ENCODE data around the gene SHISA4.

DNA sequence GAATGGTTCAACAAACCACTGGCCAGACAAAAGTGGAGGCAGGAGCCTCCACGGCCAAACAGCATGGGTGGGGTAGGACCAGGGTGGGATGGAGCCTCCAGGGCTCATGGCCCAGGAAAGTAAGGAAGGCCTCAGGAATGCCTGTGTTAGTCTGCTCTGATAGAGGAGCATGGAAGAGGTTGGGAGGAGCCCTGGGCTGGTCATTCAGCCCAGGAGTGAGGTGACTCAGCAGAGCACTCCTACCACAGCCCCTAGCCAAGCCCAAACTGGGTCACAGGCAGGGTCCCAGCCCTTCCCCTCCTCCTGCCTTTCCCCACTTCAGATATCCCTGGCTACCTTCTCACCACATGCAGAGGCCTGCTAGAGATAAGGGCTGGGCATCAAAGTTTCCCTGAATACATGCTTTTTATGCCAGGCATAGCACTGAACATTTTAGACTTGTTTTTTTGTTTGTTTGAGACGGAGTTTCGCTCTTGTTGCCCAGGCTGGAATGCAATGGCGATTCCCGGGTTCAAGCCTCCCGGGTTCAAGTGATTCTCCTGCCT lies 3.1 kb upstream of the SHISA4 start:
- TF ChIP-seq, protein P1, sequence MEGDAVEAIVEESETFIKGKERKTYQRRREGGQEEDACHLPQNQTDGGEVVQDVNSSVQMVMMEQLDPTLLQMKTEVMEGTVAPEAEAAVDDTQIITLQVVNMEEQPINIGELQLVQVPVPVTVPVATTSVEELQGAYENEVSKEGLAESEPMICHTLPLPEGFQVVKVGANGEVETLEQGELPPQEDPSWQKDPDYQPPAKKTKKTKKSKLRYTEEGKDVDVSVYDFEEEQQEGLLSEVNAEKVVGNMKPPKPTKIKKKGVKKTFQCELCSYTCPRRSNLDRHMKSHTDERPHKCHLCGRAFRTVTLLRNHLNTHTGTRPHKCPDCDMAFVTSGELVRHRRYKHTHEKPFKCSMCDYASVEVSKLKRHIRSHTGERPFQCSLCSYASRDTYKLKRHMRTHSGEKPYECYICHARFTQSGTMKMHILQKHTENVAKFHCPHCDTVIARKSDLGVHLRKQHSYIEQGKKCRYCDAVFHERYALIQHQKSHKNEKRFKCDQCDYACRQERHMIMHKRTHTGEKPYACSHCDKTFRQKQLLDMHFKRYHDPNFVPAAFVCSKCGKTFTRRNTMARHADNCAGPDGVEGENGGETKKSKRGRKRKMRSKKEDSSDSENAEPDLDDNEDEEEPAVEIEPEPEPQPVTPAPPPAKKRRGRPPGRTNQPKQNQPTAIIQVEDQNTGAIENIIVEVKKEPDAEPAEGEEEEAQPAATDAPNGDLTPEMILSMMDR (tag by site-specific recombination; IDR thresholded peaks at IDR 0.05), result no peak
- no peak for TF ChIP-seq YY1 (tag by site-specific recombination; IDR thresholded peaks at IDR 0.05)
- no peak for TF ChIP-seq ZNF354C (tag by site-specific recombination; IDR thresholded peaks at IDR 0.05; ENCODE audit: borderline replicate concordance, low read depth)
- no peak for TF ChIP-seq ZNF510 (tag by site-specific recombination; IDR thresholded peaks at IDR 0.05; ENCODE audit: insufficient replicate concordance)
- TF ChIP-seq, protein P2, sequence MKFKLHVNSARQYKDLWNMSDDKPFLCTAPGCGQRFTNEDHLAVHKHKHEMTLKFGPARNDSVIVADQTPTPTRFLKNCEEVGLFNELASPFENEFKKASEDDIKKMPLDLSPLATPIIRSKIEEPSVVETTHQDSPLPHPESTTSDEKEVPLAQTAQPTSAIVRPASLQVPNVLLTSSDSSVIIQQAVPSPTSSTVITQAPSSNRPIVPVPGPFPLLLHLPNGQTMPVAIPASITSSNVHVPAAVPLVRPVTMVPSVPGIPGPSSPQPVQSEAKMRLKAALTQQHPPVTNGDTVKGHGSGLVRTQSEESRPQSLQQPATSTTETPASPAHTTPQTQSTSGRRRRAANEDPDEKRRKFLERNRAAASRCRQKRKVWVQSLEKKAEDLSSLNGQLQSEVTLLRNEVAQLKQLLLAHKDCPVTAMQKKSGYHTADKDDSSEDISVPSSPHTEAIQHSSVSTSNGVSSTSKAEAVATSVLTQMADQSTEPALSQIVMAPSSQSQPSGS (tag by site-specific recombination; IDR thresholded peaks at IDR 0.05; ENCODE audit: low read depth), result no peak
- TF ChIP-seq ZNF768 (tag by site-specific recombination; IDR thresholded peaks at IDR 0.05), result no peak
- no peak for TF ChIP-seq ZNF792 (tag by site-specific recombination; IDR thresholded peaks at IDR 0.05)
- no peak for TF ChIP-seq ZNF549 (tag by site-specific recombination; IDR thresholded peaks at IDR 0.05)
- no peak for TF ChIP-seq SP2 (tag by site-specific recombination; IDR thresholded peaks at IDR 0.05)
- no peak for TF ChIP-seq ZNF830 (tag by site-specific recombination; IDR thresholded peaks at IDR 0.05; ENCODE audit: low read depth)
- TF ChIP-seq ZBTB21 (tag by site-specific recombination; IDR thresholded peaks at IDR 0.05), result no peak
- TF ChIP-seq ZNF747 (tag by site-specific recombination; IDR thresholded peaks at IDR 0.05), result no peak
- TF ChIP-seq, protein P3, sequence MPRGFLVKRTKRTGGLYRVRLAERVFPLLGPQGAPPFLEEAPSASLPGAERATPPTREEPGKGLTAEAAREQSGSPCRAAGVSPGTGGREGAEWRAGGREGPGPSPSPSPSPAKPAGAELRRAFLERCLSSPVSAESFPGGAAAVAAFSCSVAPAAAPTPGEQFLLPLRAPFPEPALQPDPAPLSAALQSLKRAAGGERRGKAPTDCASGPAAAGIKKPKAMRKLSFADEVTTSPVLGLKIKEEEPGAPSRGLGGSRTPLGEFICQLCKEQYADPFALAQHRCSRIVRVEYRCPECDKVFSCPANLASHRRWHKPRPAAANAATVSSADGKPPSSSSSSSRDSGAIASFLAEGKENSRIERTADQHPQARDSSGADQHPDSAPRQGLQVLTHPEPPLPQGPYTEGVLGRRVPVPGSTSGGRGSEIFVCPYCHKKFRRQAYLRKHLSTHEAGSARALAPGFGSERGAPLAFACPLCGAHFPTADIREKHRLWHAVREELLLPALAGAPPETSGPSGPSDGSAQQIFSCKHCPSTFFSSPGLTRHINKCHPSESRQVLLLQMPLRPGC (tag by site-specific recombination; IDR thresholded peaks at IDR 0.05), result no peak

All from HEK293 (cell line).